HepG2 (cell line): ENCODE measurements around the gene LRRC27. TPM values are rescaled to one million over a fixed set of nuclear protein-coding genes. Genes with fewer than 3 reads are reported as not detected.

Source experiments
- ATAC-seq: fragments of 200-7000 bp; cut with Tn5 transposase; 3 replicates; pipeline ENCODE4 v1.9.1; 2020; ENCODE audit warnings: mild to moderate bottlenecking, moderate library complexity
- BruUV-seq: library from RNA; stranded (reverse); fragments of 400-500 nt; replicated peaks from 2 replicates; lab custom pipeline; 2021; lab: Mats Ljungman, UMichigan
- CTCF ChIA-PET: fragments of 300-600 bp; formaldehyde crosslinking; extraction: SDS; loops from one replicate; lab custom pipeline; 2021; ENCODE audit warnings: low total read pairs, inconsistent platforms, low intra/inter-chr PET ratio; lab: Yijun Ruan, JAX
- POLR2A ChIA-PET: fragments of 350-600 bp; sonication (Branson Sonifier 250); formaldehyde crosslinking; loops from one replicate; lab custom pipeline; 2020; ENCODE audit warnings: antibody characterized with exemption, inconsistent platforms; lab: Yijun Ruan, JAX
- DNase-seq: peaks from one replicate; pipeline ENCODE4 v3.0.0-alpha.2; 2015; ENCODE audit warnings: low spot score
- FAIRE-seq: peaks from 3 replicates; lab custom pipeline; 2011; peaks lifted over from hg19 to GRCh38; lab: Jason Lieb, UNC
- H2AFZ ChIP-seq: one replicate; pipeline ENCODE4 v1.6.1; 2011; ENCODE audit warnings: low read length, inconsistent platforms
- H3K27ac ChIP-seq: fragments of 300-600 bp; 3 replicates; pipeline ENCODE4 v1.8.0; 2011; ENCODE audit warnings: mixed run types, mild to moderate bottlenecking, mixed read lengths, low read length, inconsistent platforms; ENCODE audit not compliant: insufficient read depth; ENCODE audit errors: extremely low read length
- H3K27me3 ChIP-seq, 2 experiments: fragments of 200-600 bp in 1 of 2; 2 replicates in 1 of 2; 3 replicates in 1 of 2; pipeline versions ENCODE4 v1.6.0 to v1.8.0; 2011; ENCODE audit warnings: low read length in 2 of 2, mild to moderate bottlenecking in 2 of 2, moderate library complexity in 2 of 2, inconsistent platforms in 1 of 2; ENCODE audit not compliant: insufficient read depth in 2 of 2, control insufficient read depth in 1 of 2
- H3K36me3 ChIP-seq, 2 experiments: fragments of 200-600 bp in 1 of 2; replicated peaks in 1 of 2; 2 replicates in 1 of 2; 3 replicates in 1 of 2; pipeline versions ENCODE4 v1.5.1 to v1.8.0; 2011; ENCODE audit warnings: low read length in 2 of 2, inconsistent platforms in 1 of 2; ENCODE audit not compliant: insufficient read depth in 2 of 2, control insufficient read depth in 1 of 2
- H3K4me1 ChIP-seq: 2 replicates; pipeline ENCODE4 v1.5.1; 2012; ENCODE audit warnings: low read length, inconsistent platforms; ENCODE audit not compliant: insufficient read depth
- H3K4me2 ChIP-seq: 2 replicates; pipeline ENCODE4 v1.6.0; 2011; ENCODE audit warnings: low read depth, low read length, inconsistent platforms
- H3K4me3 ChIP-seq, 3 experiments: fragments of 200-600 bp in 1 of 3; sonication (generic), shearing (Covaris generic) in 1 of 3; replicated peaks in 1 of 3; 2 replicates each; pipeline ENCODE4 v1.5.1; 2011 to 2016; ENCODE audit warnings: low read length in 3 of 3, inconsistent platforms in 2 of 3, low read depth in 2 of 3, mild to moderate bottlenecking in 2 of 3, control low read depth in 1 of 3, mixed read lengths in 1 of 3; ENCODE audit not compliant: insufficient read depth in 1 of 3
- H3K79me2 ChIP-seq: one replicate; pipeline ENCODE4 v1.6.1; 2011; ENCODE audit warnings: low read length, inconsistent platforms; ENCODE audit not compliant: insufficient read depth
- H3K9ac ChIP-seq: 2 replicates; pipeline ENCODE4 v1.6.0; 2011; ENCODE audit warnings: mild to moderate bottlenecking, low read depth, low read length, inconsistent platforms; ENCODE audit not compliant: insufficient read depth
- H3K9me3 ChIP-seq: 2 replicates; pipeline ENCODE4 v1.5.1; 2012; ENCODE audit warnings: mild to moderate bottlenecking, low read length
- H4K20me1 ChIP-seq: 2 replicates; pipeline ENCODE4 v1.6.0; 2011; ENCODE audit warnings: inconsistent platforms, mild to moderate bottlenecking, low read length, moderate library complexity; ENCODE audit not compliant: insufficient read depth
- ELF3 ChIP-seq: IDR thresholded peaks from 2 replicates; pipeline ENCODE4 v1.6.1; 2016; ENCODE audit warnings: missing genetic modification reagents, missing compliant biosample characterization
- HIC2 ChIP-seq: sonication (generic); formaldehyde crosslinking; IDR thresholded peaks from 2 replicates; pipeline ENCODE4 v1.9.0; 2022; ENCODE audit warnings: low read depth, missing genetic modification reagents
- NFIC ChIP-seq: IDR thresholded peaks from 2 replicates; pipeline ENCODE4 v1.6.1; 2012; ENCODE audit warnings: mild to moderate bottlenecking, low read length, inconsistent platforms
- PLRG1 ChIP-seq: fragments of 450-650 bp; conservative IDR thresholded peaks from 2 replicates; pipeline ENCODE4 v1.6.1; 2016
- SNAI1 ChIP-seq: sonication (generic); formaldehyde crosslinking; IDR thresholded peaks from 2 replicates; pipeline ENCODE4 v1.5.0; 2020; ENCODE audit warnings: mild to moderate bottlenecking, missing genetic modification reagents, borderline replicate concordance
- ZIK1 ChIP-seq: sonication (generic); formaldehyde crosslinking; IDR thresholded peaks from 2 replicates; pipeline ENCODE4 v1.5.0; 2020; ENCODE audit warnings: mild to moderate bottlenecking, low read depth, missing genetic modification reagents, borderline replicate concordance
- ZNF17 ChIP-seq: sonication (generic); formaldehyde crosslinking; IDR thresholded peaks from 2 replicates; pipeline ENCODE4 v1.5.0; 2020; ENCODE audit warnings: mild to moderate bottlenecking, missing genetic modification reagents
- ZNF3 ChIP-seq: IDR thresholded peaks from 2 replicates; pipeline ENCODE4 v1.7.0; 2017; ENCODE audit warnings: inconsistent platforms
- WGBS: methylation state at CpG from one replicate; pipeline ENCODE4 v1.1.6; 2017; ENCODE audit warnings: low lambda C conversion rate; 5-methylcytosine and 5-hydroxymethylcytosine counted together
- in situ Hi-C: cut with HindIII; loops from 2 replicates; pipeline ENCODE4 v1.10.0; 2017; ENCODE audit warnings: low pct_unique_long_range_greater_than_20kb; ENCODE audit not compliant: extremely low pct_ligation_motif_present
- intact Hi-C: fragments of 100-400 bp; cut with micrococcal nuclease; formaldehyde crosslinking; loops from one replicate; pipeline ENCODE4 v1.10.0; 2022; ENCODE audit not compliant: unreplicated experiment
- polyA plus RNA-seq, 8 experiments: library from polyadenylated mRNA; depleted of rRNA in 3 of 8; stranded (reverse) in 7 of 8; unstranded in 1 of 8; fragments of >200 nt; fragmentation: Illumina TruSeq in 4 of 8; extraction: Trizol in 4 of 8; gene quantifications; 2 replicates each; pipeline versions ENCODE4 v1.2.1 to v1.2.3, GENCODE V29; 2011 to 2016; ENCODE audit warnings: low read depth in 4 of 8, missing spikeins in 1 of 8, mixed read lengths in 1 of 8; ENCODE audit not compliant: insufficient read depth in 1 of 8
- total RNA-seq, 5 experiments: library from RNA; depleted of rRNA; stranded (reverse); fragments of >200 nt; fragmentation: Illumina TruSeq; extraction: Trizol; gene quantifications; 2 replicates each; pipeline ENCODE4 v1.2.3, GENCODE V29; 2016; ENCODE audit warnings: low read depth in 1 of 5

LRRC27 gene
- total and polyA plus RNA-seq, 2 of the 13 experiments (the other 11 are each of a cell fraction or from before 2014, with no cell fraction given), result 4.2 to 4.6 TPM

GRCh38 chr10:132301371-132302330 lies 30.3 kb upstream of the LRRC27 start:
- Histone ChIP-seq H3K4me3 (no peak overlapping the region), H4K20me1 (no peaks in the 10 kb centered on the region), H3K9ac (no peak overlapping the region), H3K4me2 (no peak overlapping the region), H3K79me2 (peaks cover 3% of the 10 kb centered on the region), H3K36me3 (no peaks in the 10 kb centered on the region), H2AFZ (no peak overlapping the region), H3K27me3 (no peaks in the 10 kb centered on the region), H3K9me3 (no peaks in the 10 kb centered on the region), H3K27ac (no peak overlapping the region), H3K4me1 (peaks cover 5% of the 10 kb centered on the region)
- DNase-seq (no peak), ATAC-seq (no peak), FAIRE-seq (no peak)
- BruUV-seq, result no TSS peak
- in situ Hi-C loops (no loop called here), intact Hi-C loops (no loop called here)
- no peak for TF ChIP-seq HIC2 (CRISPR knock-in tag)
- TF ChIP-seq PLRG1, result no peak
- TF ChIP-seq NFIC, result no peak
- no peak for TF ChIP-seq SNAI1 (CRISPR knock-in tag)
- TF ChIP-seq ELF3 (CRISPR knock-in tag), result no peak
- TF ChIP-seq ZIK1 (CRISPR knock-in tag), result no peak
- no peak for TF ChIP-seq ZNF17 (CRISPR knock-in tag)
- TF ChIP-seq ZNF3, result no peak
- WGBS, result 86% methylated on average over 31 of the region's 38 CpGs
- CTCF ChIA-PET, result no interaction called here
- POLR2A ChIA-PET, result no interaction called here
